HG03571 (cell line): ENCODE measurements around the gene AMZ2.
"Not testable (repeated sequence)": the region's sequence is repeated elsewhere in the genome, so short reads cannot be mapped to it uniquely, and the experiment has no call there.

Experiments used
- ATAC-seq: cut with Tn5 transposase; IDR thresholded peaks from one replicate; pipeline ENCODE4 v1.9.1; 2021; ENCODE audit not compliant: unreplicated experiment

The AMZ2 gene, protein sequence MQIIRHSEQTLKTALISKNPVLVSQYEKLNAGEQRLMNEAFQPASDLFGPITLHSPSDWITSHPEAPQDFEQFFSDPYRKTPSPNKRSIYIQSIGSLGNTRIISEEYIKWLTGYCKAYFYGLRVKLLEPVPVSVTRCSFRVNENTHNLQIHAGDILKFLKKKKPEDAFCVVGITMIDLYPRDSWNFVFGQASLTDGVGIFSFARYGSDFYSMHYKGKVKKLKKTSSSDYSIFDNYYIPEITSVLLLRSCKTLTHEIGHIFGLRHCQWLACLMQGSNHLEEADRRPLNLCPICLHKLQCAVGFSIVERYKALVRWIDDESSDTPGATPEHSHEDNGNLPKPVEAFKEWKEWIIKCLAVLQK

DNA sequence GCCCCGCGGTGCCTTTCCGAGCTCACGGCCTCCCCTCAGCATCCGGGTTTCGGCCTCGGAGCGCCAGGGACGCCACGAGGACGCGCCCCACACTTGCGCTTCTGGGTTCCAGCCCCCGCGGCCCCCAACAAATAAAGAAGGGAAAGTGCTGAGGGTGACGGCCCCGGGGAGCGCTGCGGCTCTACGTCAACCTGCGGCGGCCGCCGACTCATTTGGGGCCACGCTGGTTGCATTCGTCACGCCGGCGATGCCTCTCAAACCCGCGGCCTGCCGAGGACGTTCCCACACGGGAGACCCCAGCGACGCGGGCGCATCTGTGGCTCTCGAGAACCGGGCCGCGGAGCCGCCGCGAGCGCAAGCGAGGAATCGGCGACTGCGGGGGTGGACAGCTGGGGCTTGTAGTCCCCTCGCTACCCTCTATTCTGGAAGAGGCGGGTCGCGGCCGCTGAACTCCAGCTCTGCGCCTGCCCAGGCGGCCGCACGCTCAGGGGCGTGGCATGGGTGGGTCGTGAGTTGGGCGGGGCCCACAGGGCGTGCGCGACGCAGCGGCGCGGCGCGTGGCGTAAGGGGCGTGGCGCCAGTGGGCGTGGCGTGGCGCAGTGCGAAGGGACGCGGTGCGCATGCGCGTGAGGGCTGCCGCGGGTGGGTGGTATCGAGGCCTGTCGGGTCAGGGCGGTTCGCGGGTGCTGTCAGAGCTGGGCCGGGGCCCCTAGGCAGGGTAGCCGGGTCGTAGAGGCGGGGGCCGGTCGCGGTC is at the start of gene AMZ2:
TSS of gene AMZ2 (plus strand) at position 599 of the 754 bp plus-strand sequence. CDS start 2,145 bp downstream, outside the sequence.
- ATAC-seq, result peak; percentile 81

DNA sequence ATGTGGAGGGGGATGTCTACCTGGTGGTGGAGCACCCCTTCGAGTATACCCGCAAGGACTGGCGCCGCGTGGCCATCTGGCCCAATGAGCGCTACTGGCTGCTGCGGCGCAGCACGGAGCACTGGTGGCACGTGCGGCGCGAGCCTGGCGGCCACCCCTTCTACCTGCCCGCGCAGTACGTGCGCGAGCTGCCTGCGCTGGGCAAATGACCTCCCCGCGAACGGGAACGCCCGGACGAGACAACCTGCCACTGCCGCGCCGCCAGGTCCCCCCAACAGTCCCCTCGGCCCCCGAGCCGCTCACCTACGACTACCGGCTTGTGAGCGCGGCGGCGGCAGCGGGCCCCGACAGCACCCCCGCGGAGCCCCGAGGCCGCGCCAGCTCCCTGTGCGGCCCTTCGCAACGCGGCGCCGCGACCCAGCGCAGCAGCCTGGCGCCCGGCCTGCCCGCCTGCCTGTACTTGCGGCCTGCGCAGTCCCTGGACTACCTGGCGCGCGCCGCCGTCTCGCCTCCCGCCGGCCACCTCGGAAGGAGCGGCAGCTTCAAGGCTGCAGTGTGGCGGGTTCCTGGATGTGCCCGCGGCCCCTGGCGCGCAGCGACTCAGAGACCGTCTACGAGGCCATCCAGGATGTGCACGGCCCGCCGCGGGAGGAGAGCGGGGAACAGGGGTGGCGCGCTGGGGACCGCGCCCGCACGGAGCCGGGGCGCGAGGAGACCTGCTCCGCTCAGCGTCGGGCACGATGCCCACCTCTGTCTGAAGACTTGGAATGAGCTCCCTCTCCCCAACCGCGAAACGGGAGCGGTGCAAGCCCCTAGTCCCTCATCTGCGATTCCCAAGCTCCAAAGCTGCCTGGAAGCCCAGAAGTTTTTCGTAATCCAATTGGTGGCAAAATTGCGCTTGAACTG is 48.7 kb upstream of the AMZ2 start:
- no peak for ATAC-seq

DNA sequence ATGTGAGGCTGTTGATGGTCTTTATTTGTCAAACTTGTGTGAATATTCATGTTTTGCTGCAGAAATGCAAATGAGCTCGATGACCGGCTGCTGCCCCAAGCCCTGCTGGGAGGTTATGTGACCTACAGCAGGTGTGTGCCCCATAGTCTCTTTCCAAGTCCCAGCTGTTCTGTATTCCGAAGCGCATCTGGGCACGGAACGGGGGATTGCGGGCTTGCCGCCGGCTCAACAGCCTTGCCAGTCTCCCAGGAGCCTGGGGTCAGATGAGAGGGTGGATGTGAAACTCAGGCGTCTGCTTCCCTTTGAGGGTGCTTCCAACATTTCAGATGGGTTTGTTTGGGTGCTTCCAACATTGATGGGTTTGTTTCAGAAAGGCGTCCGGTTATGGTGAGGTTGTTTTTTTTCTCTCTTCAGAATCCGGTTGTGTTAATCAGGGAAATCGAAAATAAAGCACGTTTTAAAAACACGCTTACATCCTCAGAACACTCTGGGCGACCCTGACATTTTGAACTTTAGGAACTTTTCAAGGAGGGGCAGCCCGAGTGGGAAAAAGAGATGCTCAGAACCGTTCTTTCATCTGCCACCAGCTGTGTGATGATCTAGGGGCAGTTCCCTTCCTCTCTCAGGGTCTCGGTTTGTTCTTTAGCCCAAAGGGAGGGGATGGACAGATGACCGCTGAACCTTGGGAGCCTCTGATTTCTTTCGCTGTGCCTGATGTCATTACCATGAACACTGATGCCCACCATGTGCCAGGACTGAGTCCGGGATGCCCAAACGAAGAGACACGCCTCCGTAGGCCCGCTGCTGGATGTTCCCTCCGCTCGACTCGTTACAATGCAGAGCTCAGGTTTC is 47.8 kb upstream of the AMZ2 start:
- ATAC-seq, result no peak

DNA sequence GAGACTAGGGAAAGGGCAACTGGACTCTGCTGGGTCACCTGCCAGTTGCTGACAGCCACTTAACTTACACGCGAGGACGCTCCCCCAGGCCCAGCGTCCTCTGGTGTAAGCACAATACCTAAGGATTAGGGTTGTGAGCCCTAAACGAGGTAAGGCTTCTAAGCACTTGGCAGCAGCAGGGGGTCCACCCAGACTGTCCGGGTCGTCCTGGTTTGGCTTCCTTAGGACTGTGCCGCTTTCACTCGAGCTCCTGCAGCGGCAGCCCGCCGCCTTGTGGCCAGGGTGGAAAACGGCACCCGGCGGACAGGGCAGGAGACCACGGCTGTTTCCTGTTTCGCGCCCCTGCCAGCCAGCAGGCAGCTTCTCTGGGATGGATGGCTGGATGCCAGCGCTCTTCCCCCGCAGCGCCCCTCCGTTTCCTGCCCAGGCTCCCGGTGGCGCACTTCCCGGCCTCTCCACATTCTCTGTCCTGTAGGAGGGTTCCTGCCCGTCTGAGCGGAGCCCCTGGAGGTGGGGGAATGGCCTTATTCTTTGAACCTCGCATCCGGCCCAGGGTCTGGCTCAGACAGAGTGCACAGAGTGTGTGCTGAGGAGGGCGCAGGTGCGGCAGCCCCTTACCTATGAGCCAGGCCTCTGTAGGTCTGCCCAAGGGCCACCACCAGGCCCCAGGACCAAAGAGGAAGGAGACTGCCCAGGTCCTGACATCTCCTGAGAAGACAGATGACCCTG is 47.0 kb upstream of the AMZ2 start:
- no peak for ATAC-seq

DNA sequence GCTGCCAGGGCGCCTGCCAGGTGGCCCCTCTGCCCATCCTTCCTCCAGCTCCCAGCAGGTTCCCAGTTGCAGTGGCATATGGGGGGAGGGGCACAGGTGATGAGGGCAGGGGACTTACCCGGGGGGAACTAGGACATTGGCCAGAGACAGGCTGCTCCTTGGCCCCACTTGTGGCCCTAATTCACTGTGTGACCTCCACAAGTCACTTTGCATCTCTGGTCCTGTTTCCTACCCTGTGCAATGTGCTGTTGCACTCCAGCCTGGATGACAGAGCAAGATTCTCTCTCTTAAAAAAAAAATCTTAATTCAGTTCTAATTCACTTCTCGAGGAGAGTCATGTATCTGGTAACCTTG is 46.4 kb upstream of the AMZ2 start:
- ATAC-seq, result not testable (repeated sequence)

DNA sequence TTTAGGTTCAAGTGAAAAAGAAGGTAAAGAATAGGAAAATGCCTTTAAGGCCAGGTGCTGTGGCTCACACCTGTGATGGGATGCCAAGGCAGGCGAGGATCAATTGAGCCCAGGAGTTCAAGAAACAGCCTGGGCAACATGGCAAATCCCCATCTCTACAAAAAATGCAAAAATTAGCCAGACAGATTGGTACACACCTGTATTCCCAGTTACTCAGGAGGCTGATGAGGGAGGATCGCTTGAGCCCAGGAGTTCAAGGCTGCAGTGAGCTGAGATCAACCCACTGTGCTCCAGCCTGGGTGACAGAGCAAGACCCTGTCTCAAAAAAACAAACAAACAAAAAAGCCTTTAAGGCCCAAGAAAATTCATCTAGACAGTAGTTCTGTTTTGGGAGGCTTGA is 45.5 kb upstream of the AMZ2 start:
- ATAC-seq, result not testable (repeated sequence)

DNA sequence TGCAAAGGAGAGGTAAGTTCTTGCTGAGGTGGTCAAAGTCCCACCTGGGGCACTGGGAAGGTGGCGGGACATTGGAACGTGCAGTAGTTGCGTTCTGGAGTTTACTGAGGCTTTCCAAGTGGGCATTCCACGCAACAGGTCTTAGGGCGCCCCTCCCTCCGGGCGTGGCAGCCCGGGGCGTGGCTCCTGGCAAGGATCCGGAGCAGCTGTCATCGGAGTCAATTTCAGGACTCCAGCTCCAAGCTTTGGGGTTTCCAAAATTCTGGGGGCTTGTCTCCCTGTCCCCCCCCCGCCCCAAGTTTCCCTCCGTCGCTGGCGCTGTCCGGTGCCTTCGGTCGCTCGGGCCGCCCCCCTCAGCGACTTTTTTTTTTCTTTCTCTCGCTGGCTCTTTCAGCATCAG is 43.1 kb upstream of the AMZ2 start:
- ATAC-seq, result no peak

DNA sequence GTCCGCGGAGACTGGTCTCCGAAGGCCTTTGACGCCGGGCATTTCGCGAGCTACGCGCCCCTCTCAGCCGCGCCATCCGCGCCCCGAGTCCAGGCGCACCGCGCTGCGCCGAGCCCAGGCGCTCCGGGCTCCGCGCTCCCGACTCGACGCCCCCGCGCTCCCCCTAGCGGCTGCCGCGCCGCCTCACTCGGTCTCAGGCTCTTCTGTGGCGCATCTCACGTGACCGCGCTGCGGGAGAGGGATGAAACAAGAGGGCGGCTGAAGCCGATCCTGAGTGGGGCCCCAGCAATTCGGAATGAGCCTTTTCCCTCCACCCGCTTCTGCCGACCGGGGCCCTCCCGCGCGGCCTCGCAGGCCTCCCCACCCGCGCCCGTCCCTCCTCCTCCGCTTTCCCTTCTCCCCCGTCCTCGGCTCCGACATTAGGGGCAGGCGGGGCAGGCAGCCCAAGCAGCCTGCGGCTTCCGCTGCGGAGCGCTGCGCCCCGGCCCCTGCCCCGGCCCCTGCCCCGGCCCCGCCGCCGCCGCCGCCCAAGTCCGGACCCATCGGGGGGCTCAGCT is 42.5 kb upstream of the AMZ2 start:
- ATAC-seq, result peak; percentile 86

DNA sequence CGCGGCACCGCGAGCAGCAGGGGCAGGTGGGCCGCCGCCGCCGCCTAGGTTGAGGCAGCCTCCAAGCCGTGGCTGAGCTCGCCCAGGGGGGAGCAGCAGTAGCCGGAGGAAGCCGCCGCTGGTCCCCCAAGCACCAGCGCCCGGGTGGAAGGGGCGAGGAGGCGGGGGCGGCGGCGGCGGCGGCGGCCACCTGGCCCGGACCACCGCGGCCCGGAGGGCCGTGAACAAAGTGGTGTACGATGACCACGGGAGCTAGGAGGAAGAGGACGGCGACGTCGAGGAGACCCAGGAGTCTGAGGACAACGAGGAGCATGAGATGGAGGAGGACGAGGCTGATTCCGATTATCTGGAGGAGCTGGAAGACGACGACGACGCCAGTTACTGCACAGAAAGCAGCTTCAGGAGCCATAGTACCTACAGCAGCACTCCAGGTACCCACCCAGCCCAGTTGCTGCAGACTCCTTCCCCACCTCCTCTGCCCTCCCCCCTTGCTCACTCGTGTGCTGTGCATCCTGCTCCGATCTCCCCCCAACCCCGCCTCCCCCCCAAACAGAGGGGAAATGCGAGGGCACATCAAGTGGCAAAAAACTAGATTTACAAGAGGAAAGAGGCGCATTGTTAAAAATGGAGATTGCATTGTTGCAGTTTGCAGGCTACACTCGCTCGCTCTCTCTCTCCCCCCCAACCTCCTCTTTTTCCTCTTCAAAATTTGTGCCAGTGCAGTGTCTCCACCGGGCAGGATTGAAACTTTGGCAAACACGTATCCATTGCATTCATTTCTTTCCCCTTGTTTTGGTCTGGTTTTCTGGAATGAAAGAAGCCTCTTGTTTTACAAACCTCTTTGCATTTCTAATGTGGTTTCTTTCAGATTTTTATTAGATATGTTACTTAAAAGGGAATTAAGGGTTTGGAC is 41.8 kb upstream of the AMZ2 start:
- peak; percentile 23 for ATAC-seq

DNA sequence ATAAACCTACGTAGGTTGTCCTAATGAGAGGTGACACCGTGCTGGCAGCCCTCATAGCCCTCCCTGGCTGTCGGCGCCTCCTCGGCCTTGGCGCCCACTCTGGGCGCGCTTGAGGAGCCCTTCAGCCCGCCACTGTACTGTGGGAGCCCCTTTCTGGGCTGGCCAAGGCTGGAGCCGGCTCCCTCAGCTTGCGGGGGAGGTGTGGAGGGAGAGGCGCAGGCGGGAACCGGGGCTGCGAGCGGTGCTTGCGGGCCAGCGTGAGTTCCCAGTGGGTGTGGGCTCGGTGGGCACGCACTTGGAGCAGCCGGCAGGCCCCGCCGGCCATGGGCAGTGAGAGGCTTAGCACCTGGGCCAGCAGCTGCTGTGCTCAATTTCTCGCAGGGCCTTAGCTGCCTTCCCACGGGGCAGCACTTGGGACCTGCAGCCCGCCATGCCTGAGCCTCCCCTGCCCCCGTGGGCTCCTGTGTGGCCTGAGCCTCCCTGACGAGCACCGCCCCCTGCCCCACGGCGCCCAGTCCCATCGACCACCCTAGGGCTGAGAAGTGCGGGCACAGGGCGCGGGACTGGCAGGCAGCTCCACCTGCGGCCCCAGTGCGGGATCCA is 40.1 kb upstream of the AMZ2 start:
- no peak for ATAC-seq

DNA sequence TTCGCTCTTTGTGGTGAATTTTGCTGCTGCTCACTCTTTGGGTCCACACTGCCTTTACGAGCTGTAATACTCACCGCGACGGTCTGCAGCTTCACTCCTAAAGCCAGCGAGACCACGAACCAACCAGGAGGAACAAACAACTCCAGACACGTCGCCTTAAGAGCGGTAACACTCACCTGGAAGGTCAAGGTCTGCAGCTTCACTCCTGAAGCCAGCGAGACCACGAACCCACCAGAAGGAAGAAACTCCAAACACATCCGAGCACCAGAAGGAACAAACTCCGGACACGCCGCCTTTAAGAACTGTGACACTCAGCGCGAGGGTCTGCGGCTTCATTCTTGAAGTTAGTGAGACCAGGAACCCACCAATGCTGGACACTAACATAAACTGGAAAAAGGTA is 39.2 kb upstream of the AMZ2 start:
- ATAC-seq, result not testable (repeated sequence)

DNA sequence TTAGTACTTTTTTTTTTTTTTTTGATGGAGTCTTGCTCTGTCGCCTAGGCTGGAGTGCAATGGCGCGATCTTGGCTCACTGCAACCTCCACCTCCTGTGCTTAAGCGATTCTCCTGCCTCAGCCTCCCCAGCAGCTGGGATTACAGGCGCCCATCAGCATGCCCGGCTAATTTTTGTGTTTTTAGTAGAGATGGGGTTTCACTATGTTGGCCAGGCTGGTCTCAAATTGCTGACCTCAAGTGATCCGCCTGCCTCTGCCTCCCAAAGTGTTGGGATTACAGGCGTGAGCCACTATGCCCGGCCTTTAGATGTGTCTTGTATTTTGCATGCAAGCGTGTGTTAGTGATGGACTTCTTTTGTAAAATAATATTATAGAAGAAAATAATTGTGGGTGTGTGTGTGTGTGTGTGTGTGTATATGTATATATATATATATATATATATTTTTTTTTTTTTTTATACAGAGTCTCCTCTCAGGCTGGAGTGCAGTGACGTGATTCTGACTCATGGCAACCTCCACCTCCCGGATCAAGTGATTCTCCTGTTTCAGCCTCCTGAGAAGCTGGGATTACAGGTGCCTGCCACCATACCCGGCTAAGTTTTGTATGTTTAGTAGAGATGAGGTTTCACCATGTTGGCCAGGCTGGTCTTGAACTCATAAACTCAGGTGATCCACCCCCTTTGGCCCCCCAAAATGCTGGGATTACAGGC is 38.5 kb upstream of the AMZ2 start:
- ATAC-seq, result not testable (repeated sequence)

DNA sequence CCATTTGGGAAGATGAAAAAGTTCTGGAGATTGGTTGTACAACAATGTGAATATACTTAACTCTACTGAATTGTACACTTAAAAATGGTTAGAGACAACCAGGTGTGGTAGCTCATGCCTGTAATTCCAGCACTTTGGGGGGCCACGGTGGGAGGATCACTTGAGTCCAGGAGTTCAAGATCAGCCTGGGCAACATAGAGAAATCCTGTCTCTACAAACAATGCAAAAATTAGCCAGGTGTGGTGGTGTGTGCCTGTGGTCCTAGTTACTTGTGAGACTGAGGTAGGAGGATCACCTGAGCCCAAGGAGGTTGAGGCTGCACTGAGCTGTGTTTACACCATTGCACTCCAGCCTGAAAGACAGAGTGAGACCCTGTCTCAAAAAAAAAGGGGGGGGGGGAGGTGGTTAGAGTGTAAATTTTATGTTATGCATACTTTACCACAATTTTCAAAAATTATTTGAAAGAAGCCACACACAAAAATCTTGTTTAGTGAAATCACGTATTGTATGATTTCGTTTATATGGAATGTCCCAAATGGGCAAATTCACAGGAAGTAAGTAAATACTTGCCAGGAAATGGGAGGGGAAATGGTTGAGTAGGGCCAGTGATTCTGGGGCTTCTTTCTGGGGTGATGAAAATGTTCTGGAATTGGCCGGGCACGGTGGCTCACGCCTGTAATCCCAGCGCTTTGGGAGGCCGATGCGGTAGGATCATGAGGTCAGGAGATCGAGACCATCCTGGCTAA is 37.1 kb upstream of the AMZ2 start:
- no peak for ATAC-seq

DNA sequence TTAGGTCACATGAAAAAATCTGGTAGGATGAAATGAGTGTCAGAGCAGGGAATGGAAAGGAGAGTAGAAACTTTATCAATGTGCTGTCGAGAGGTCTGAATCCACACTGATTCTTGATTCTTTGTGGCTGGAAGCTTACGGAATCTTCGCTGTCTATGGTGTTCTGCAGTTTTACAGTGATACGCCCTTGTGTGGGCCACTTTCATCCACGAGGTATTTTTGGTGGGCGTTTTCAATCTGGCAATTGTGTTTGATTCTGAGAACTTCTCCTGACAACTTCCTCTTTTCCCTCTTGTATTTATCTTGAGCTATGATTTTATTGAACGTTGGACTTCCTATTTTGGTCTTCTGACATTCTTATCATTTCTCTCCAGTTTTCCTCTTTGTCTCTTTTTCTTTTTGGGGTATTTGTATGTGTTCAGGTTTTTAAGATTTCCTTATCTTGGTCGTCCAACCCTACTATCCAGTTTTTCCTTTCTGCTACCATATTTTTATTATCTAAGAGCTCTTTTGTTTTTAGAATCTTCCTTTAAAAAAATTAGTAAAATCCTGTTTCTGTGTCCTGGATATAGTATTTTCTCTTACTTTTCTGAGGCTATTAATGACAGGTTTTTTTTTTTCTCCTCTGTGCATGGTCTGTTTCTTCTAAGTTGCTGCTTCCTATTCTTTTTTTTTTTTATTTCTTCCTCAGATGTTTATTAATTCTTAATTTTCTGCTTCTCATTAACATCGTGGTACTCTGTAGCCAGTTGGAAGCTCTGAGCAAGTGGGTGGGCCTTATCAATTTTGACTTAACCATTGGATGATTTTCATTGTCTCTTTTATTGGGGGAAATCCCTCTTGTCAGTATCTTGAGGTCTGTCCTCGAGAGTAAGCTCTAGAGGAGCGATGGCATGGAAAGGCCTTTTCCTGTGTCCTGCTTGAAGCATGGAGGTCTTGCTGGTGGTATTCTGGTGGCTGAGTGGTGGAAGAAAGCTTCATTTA is 34.1 kb upstream of the AMZ2 start:
- not testable (repeated sequence) for ATAC-seq

DNA sequence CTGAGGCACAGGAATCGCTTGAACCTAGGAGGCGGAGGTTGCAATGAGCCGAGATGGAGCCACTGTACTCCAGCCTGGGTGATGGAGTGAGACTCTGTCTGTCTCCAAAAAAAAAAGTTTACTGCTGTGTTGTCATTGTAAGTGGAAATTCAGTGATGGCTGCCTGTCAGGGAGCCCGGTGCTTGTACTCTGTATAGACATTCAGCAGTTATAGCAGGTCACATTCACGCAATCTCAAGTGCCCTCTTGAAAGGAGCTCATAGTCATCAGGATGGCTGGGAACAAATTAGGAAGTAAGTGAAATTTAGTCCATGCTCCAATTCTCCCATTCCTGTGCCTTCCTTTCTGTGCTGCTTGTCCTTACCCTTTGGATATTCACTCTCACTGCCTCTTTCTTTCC is 32.4 kb upstream of the AMZ2 start:
- ATAC-seq, result not testable (repeated sequence)

DNA sequence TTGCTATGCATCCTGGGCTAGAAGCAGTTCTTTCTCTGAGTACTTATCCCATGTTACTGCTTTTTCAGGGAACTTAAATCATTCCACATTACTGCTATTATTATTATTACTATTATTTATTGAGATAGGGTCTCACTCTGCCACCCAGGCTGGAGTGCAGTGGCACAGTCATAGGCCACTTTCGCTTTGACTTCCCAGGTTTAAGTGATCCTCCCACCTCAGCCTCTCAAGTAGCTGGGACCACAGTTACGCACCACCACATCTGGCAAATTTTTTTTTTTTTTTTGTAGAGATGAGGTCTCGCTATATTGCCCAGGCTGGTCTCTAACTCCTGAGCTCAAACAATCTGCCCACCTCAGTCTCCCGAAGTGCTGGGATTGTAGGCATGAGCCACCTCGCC is 28.4 kb upstream of the AMZ2 start:
- not testable (repeated sequence) for ATAC-seq
